GM18873 (cell line): Measurements from ENCODE around the gene STX7.

Source experiments
- ATAC-seq: cut with Tn5 transposase; IDR thresholded peaks from one replicate; pipeline ENCODE4 v1.9.1; 2021; ENCODE audit warnings: mild to moderate bottlenecking, moderate library complexity, moderate number of reproducible peaks; ENCODE audit not compliant: unreplicated experiment, low FRiP score

STX7 gene

GRCh38 chr6:132478674-132479073 is 34.2 kb downstream of the STX7 start:
- ATAC-seq, result no peak

GRCh38 chr6:132478266-132478665 is 34.6 kb downstream of the STX7 start:
- no peak for ATAC-seq

DNA sequence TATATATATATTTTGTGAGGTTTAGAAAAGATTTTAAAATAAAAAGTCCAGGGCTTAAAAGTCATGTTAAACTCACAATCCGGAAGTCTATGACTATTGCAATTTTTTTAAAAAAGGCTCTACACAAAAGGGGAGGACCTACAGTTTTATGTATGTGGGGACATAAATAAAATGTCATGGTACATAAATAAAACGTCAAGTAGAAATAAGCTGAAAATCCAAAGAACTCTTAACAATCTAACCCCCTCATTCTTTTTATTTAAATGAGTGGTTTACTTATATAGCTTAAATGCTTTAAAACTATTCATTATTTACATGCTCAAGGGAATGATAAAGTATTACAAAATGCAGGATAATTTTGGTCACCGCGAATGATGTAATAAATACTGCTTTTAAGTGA is 36.2 kb downstream of the STX7 start:
- no peak for ATAC-seq

- no peak for ATAC-seq
These were observed 37.0 kb downstream of the STX7 start for GRCh38 chr6:132475925-132476324.

- ATAC-seq, result no peak
These were observed 41.1 kb downstream of the STX7 start for GRCh38 chr6:132471787-132472186.

DNA sequence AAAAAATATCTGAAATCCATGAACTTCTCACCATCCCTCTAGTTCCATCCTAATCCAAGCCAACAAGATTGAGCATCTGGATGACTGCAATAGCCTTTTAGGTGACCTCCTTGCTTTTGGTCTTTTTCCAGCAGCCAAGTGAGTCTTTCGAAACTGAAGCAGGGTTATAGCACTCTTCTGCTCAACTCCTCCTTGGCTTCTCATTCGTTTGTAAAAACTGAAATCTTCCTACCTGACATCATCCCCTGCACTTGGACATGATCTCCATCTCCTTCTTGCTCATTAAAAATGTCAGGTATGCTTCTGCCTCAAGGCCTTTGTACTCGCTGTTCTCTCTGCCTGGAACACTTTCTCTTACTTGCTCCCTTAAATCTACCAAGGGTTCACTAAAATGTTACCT is 46.0 kb downstream of the STX7 start:
- no peak for ATAC-seq

DNA sequence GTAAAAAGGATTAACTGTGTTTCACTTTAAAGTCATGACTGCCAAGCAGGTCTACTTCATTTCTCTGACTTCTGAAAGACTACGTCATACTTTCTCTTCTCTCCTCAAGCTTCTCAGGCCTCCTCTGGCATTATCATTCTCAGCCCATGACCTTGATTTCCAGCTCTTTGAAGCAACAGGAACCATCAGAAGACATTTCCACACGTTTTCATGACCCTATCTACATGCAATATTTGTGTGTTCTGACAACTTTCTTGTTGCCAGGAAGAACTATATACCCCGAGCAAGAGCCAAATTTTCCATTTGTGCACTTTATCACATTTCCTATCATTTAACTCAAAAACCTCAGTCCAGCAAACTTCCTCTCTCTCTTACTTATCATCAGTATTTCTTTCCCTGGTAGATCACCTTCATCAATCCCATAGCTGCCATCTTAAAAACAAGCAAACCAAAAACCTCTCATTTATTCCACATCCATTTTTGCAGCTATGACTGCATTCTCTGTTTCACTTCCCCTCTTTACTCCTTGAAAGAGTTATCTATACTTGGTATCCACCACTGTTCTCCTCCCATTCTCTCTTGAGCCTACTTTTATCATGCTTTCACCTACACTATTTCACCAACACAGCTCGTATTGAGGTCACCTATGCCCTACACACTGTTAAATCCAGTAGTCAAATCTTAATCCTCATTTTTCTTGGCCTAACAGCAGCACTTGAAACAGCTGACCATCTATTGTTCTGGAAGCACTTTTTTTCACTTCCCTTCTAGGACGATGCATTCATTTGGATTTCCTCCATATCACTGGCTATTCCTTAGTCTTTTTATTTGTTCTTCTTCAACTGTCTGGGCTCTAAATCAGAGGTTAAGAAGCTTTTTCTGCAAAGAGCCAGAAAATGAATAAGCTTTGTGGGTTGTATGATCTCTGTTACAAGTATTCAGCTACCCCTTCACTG is 47.1 kb downstream of the STX7 start:
- ATAC-seq, result no peak

GRCh38 chr6:132464538-132465256 is 48.2 kb downstream of the STX7 start:
- ATAC-seq, result no peak

DNA sequence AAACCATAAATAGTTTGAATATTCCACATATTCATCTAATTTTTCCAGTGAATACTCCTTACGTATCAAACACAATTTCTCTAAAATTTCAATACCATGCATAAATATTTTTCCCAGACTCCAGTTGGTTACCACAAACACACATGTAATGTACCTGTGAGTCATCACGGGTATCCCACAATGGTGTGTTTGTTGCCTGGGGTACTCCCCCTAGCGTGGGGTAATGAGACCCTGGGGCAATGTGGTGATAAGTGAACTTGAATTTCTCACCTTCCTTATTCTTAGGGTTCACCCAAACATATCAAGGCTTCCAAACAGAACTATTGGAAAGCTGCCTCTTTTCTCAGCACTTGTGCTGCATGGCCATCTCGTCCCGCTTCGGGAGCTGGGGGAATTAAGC is 51.0 kb downstream of the STX7 start:
- ATAC-seq, result no peak

GRCh38 chr6:132459605-132459952 is 53.3 kb downstream of the STX7 start:
- no peak for ATAC-seq

DNA sequence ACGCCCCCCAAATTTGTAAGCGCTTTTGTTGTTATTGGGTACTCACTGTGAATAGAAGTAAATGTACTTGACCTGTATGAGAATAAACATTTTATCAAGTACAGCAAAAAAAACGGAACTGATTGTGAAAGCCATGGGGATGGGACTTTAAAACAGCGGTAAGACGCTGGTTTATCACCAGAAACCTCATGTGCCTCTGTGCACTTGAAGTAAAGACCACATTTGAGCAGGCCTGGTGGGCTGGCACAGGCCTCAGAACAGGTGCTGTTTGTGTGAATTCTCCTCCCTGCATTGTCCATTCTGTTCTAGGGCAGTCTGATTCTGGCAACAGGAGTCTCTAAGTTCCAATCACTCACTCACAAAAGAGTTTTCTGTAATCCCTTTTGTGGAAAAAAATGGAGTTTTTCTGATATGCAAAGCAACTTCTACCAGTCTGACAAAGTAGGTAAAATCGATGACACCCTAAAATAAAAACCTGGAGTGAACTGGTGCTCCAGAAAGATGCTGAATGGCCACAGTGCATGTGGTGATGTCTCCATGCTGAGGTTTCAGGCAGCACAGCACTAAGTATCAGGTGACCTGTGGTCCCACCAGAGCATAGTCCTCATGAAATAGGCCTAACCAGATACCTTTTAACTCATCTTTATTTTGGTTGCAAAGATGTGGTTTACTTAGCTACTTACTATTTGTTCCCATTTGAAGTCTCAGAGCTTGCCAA is 53.9 kb downstream of the STX7 start:
- ATAC-seq, result no peak

DNA sequence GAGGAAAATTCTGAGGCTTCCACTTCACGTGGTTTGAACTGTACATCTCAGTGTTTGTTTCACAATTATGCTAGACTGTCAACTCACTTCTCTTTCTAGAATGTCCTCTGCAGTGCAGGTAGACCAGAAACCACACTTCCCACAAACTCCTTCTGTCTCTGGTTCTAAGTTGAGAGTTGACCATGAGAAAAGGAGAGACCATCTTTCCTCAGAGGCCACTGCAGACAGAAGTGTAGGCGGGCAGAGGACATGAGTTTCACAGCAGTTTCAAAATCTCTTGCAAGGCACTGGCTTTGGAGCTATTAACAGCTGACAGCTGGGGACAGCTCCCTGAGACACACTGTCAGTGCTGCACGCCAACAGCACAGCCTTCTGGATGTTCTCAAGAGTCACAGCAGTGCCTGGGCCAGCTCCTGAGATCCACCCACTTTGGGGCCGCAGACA is 56.2 kb downstream of the STX7 start:
- ATAC-seq, result peak; percentile 81

- ATAC-seq, result no peak
These were observed 66.1 kb downstream of the STX7 start for GRCh38 chr6:132446855-132447241.

DNA sequence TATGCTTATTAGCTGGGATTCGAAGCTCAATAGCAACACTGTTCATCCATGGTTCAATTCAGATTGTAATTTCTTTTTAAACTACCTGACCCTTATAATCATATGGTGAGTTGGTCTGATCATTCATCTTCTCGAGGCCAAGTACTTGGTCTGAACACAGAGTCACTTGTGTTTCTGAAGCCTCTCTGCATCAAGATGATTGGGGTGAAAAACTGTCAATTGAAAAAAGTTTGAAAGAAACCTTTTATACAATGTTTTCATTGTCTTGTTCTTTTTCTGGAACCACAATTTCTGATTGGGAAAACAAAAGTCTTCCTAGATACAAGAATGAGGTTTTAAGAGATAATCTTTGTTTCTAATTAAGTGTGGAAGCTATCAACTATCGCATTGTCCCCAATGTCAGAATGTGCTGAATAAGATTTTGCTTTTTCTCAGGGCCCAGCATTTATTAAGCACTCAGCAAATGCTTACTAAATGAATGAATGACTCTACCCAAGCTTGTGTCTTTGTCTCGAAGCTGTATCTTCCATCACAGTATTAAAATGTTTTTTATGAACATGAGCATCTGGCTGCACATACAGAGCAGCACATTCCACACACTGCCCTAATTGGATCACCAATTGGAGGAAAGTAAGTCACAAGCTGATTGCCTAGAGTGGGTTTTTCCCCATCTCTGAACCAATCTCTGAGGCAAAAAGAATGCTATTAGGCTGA is 66.6 kb downstream of the STX7 start:
- no peak for ATAC-seq

DNA sequence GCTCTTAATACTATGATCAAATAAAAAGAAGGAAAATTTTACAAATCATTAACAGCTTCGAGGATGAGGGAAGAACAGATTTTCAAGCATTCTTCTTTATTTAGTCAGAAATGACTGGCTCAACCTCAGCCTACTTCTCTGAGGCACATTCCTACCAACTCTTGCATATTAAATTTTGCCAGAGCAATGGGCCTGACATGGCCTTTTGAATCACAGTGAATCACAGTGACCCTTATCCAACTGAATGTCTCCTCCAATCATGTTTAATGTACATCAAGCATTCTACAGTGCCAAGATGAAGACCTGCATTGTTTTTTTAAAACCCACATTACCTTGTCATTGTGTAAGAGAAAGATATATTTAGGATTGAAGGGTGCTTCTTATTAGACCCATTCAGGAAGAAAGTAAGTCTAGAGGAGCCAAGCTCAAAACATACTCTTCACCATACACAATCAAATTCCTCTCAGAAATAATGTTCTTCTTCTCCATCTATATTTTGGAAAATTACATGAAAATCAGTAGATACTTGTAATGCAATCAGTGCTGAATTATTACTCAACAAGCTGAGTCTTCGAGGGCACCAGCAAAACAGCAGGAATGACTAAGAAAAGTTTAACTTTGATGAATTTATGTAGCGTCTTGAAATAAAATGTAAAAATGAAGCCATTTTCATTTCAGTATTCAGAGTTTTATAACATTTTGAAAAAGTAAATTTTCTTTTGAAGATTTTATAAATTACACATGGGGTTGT is 67.5 kb downstream of the STX7 start:
- no peak for ATAC-seq

GRCh38 chr6:132443206-132443605 is 69.7 kb downstream of the STX7 start:
- ATAC-seq, result no peak

DNA sequence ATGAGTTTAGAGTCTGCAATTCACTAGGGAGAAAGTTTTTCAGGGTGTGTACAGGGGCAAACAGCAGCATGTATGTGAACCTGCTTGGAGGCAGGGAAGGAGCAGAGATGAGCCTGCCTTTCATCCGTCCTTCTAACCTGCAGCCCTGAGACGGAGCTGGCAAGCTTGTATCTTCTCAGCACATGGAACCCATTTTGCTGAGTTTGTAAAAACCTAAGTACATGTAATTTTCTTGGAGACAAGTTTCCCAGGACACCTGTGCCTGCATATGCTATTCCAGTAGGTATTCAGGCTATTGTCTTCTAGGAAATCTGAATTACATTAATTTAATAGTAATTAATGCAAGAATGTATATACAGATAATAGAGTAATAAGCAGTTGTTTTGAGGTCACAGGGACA is 82.8 kb downstream of the STX7 start:
- ATAC-seq, result no peak

DNA sequence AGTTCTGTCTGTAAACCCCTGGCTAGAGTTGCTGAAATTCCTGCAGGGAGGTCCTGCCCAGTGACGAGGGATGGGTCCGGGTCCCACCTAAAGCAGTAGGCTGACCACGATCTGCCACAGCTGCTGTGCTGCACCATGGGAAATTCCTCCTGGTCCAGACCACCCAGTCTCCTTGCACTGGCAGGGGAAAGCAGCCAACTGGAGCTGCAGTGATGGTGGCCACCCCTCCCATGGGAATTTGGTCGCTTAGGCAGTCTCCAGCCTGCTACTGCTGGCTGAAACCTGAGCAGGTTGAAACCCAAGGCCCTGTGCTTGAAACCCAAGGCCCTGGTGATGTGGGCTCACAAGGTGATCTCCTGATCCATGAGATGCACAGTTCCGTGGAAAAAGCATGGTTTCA is 87.7 kb downstream of the STX7 start:
- ATAC-seq, result no peak

- no peak for ATAC-seq
These were observed 89.1 kb downstream of the STX7 start for GRCh38 chr6:132423839-132424238.
